B cell (primary cell): ENCODE results near the gene IGF2BP1. TPM values are rescaled to one million over a fixed set of nuclear protein-coding genes. Genes with fewer than 3 reads are reported as not detected.
"Not testable (repeated sequence)": the region's sequence is repeated elsewhere in the genome, so short reads cannot be mapped to it uniquely, and the experiment has no call there.

Experiments
- ATAC-seq: fragments of 200-7000 bp; cut with Tn5 transposase; one replicate; pipeline ENCODE4 v1.10.0; 2021; ENCODE audit warnings: low read depth, mild to moderate bottlenecking, moderate number of reproducible peaks, moderate library complexity
- CTCF ChIA-PET: fragments of 350-600 bp; sonication (Branson Sonifier 250); formaldehyde crosslinking; loops from one replicate; lab custom pipeline; 2021; ENCODE audit warnings: antibody characterized with exemption, inconsistent platforms; lab: Charles Lee
- POLR2A ChIA-PET: fragments of 350-600 bp; sonication (Branson Sonifier 250); formaldehyde crosslinking; loops from one replicate; lab custom pipeline; 2021; ENCODE audit warnings: antibody characterized with exemption; lab: Charles Lee
- DNase-seq: peaks from one replicate; pipeline ENCODE4 v3.0.0; 2013
- H2AFZ ChIP-seq: 2 replicates; pipeline ENCODE4 v1.6.1; 2012; ENCODE audit warnings: mild to moderate bottlenecking, low read depth, low read length; ENCODE audit not compliant: insufficient read depth, poor library complexity, severe bottlenecking
- H3K27ac ChIP-seq, 2 donors: 1 replicate in 1 of 2; 2 replicates in 1 of 2; pipeline ENCODE4 v1.5.1; 2012 to 2013; ENCODE audit warnings: low read length in 2 of 2, mild to moderate bottlenecking in 2 of 2, moderate library complexity in 1 of 2
- H3K27me3 ChIP-seq, 4 experiments: fragments of 200-600 bp in 1 of 4; sonication (generic) in 1 of 4; replicated peaks in 1 of 4; 1 replicate in 2 of 4; 2 replicates in 2 of 4; pipeline versions ENCODE4 v1.6.1 to v1.7.0; 2013 to 2016; ENCODE audit warnings: low read length in 3 of 4, mild to moderate bottlenecking in 2 of 4, mixed read lengths in 1 of 4, moderate library complexity in 1 of 4; ENCODE audit not compliant: insufficient read depth in 4 of 4, control insufficient read depth in 3 of 4; ENCODE audit errors: control extremely low read depth in 1 of 4
- H3K36me3 ChIP-seq, 2 experiments: replicated peaks in 1 of 2; 1 replicate in 1 of 2; 2 replicates in 1 of 2; pipeline versions ENCODE4 v1.6.1 to v1.7.1; 2013; ENCODE audit warnings: low read length in 1 of 2; ENCODE audit not compliant: insufficient read depth in 2 of 2, control insufficient read depth in 1 of 2; ENCODE audit errors: control extremely low read depth in 1 of 2, extremely low read depth in 1 of 2
- H3K4me1 ChIP-seq, 2 donors: fragments of 200-600 bp in 1 of 2; sonication (generic) in 1 of 2; 1 replicate in 1 of 2; 2 replicates in 1 of 2; pipeline versions ENCODE4 v1.5.1 to v1.6.1; 2013 to 2017; ENCODE audit warnings: low read length in 2 of 2; ENCODE audit not compliant: control insufficient read depth in 2 of 2, insufficient read depth in 2 of 2
- H3K4me2 ChIP-seq: replicated peaks from 2 replicates; pipeline ENCODE3; 2012; ENCODE audit warnings: mild to moderate bottlenecking, low read depth, low read length; ENCODE audit not compliant: poor library complexity, severe bottlenecking
- H3K4me3 ChIP-seq, 5 experiments: fragments of 200-600 bp in 1 of 5; sonication (generic) in 1 of 5; 1 replicate in 3 of 5; 2 replicates in 2 of 5; pipeline versions ENCODE4 v1.5.1 to v1.7.0; 2011 to 2016; ENCODE audit warnings: low read length in 4 of 5, mild to moderate bottlenecking in 4 of 5, low read depth in 2 of 5, control low read depth in 1 of 5, moderate library complexity in 1 of 5; ENCODE audit not compliant: insufficient read depth in 1 of 5; ENCODE audit errors: control extremely low read depth in 1 of 5, extremely low read depth in 1 of 5
- H3K79me2 ChIP-seq: fragments of 200-600 bp; sonication (generic); one replicate; pipeline ENCODE4 v1.6.0; 2016; ENCODE audit warnings: low read length; ENCODE audit not compliant: control insufficient read depth, insufficient read depth
- H3K9ac ChIP-seq: fragments of 200-600 bp; sonication (generic); 2 replicates; pipeline ENCODE4 v1.6.1; 2017; ENCODE audit warnings: mild to moderate bottlenecking, low read length, moderate library complexity
- H3K9me3 ChIP-seq, 3 donors: one replicate each; pipeline versions ENCODE4 v1.6.1 to v1.7.1; 2013; ENCODE audit warnings: low read length in 2 of 3; ENCODE audit not compliant: control insufficient read depth in 2 of 3, insufficient read depth in 1 of 3; ENCODE audit errors: control extremely low read depth in 1 of 3
- H4K20me1 ChIP-seq: 2 replicates; pipeline ENCODE4 v1.6.0; 2012; ENCODE audit warnings: mild to moderate bottlenecking, low read length; ENCODE audit not compliant: insufficient read depth, control insufficient read depth, poor library complexity, severe bottlenecking
- H3K27ac Mint-ChIP-seq: one replicate; pipeline ENCODE4 v1.8.0; 2021; ENCODE audit warnings: mixed read lengths
- H3K27me3 Mint-ChIP-seq: one replicate; pipeline ENCODE4 v1.8.0; 2021; ENCODE audit warnings: mixed read lengths
- H3K4me1 Mint-ChIP-seq: one replicate; pipeline ENCODE4 v1.8.0; 2021; ENCODE audit warnings: mixed read lengths
- H3K4me3 Mint-ChIP-seq: one replicate; pipeline ENCODE4 v1.8.0; 2021; ENCODE audit warnings: mixed read lengths
- H3K9me3 Mint-ChIP-seq: one replicate; pipeline ENCODE4 v1.8.0; 2022; ENCODE audit warnings: mixed read lengths; ENCODE audit not compliant: insufficient read depth
- CTCF ChIP-seq: fragments of 200-600 bp; IDR thresholded peaks from one replicate; pipeline ENCODE4 v1.8.0; 2022; ENCODE audit warnings: antibody characterized with exemption, mild to moderate bottlenecking
- EZH2 ChIP-seq: IDR thresholded peaks from 2 replicates; pipeline ENCODE4 v1.6.1; 2012; ENCODE audit warnings: borderline replicate concordance, low read depth, mild to moderate bottlenecking, moderate library complexity, low read length; ENCODE audit not compliant: insufficient read depth, poor library complexity, severe bottlenecking
- WGBS: methylation state at CpG from one replicate; pipeline ENCODE4 v1.1.5; 2013; ENCODE audit warnings: missing lambda C conversion rate; ENCODE audit not compliant: insufficient coverage; 5-methylcytosine and 5-hydroxymethylcytosine counted together
- intact Hi-C: fragments of 100-400 bp; cut with micrococcal nuclease; formaldehyde crosslinking; loops from one replicate; pipeline ENCODE4 v1.10.0; 2022
- polyA plus RNA-seq: library from polyadenylated mRNA; depleted of rRNA; stranded (reverse); fragments of >200 nt; gene quantifications from 2 replicates; pipeline ENCODE4 v1.2.3, GENCODE V29; 2012
- total RNA-seq, 2 donors: library from RNA; stranded (reverse); fragments of 120-200 nt in 1 of 2; gene quantifications; 1 replicate in 1 of 2; 2 replicates in 1 of 2; pipeline versions ENCODE4 v1.2.3 to v1.2.4, GENCODE V29; 2013 to 2022

IGF2BP1 gene
- total and polyA plus RNA-seq, 2 donors (not counting 1 experiment from before 2014, with no cell fraction given), result not detected

DNA sequence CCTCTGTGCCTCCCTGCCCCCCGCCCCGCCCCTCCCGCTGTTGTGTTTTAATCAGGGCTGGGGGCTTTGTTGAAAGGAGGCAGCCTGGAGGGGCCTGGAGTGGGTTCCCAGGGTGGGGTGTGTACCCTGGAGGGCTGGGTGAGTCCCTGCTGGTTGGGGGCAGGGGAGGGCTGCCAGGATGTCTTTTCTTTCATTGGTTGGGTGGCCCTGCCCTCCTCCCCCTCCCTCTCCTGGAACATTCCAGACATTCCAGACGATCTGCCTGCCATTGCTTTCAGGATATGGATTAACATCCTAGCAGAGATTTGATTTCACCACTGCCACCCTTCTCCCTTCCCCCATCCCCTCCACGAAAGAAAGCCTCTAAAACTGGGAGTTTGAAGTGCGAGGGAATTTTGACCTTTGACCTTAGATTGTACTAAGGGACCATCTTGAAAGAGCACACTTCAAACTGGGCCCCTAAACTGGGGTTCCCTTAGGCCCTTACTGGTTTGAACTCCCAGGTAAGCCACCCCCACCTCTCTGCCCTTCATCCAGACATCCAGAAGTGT lies 25.3 kb downstream of the IGF2BP1 start:
- Histone ChIP-seq H4K20me1 (no peaks in the 10 kb centered on the region), H3K4me2 (no peak overlapping the region), H3K4me1 (no peaks in the 10 kb centered on the region), H2AFZ (no peak overlapping the region), H3K4me3 (no peak overlapping the region), H3K27ac (no peak overlapping the region), H3K9me3 (no peaks in the 10 kb centered on the region), H3K36me3 (no peaks in the 10 kb centered on the region), H3K79me2 (no peaks in the 10 kb centered on the region), H3K27me3 (peaks cover 0 to 8% (median 2%) of the 10 kb centered on the region in 4 experiments), H3K9ac (no peak overlapping the region)
- Mint-ChIP-seq H3K4me3 (no peak overlapping the region), H3K27me3 (peaks cover 22% of the 10 kb centered on the region), H3K27ac (no peak overlapping the region), H3K9me3 (no peaks in the 10 kb centered on the region), H3K4me1 (no peaks in the 10 kb centered on the region)
- no peak for TF ChIP-seq EZH2
- no peak for TF ChIP-seq CTCF
- ChIA-PET POLR2A (no interaction called here), CTCF (no interaction called here)
- intact Hi-C loops, result no loop called here
- no peak for DNase-seq
- ATAC-seq, result no peak
- 88% methylated on average over 4 of the region's 6 CpGs for WGBS

GRCh38 chr17:49024523-49024922 lies 27.3 kb downstream of the IGF2BP1 start:
- H3K36me3 ChIP-seq, result no peaks in the 10 kb centered on the region
- H2AFZ ChIP-seq, result no peak overlapping the region
- WGBS, result 100% methylated on average over 1 of the region's 3 CpGs
- H3K4me3 ChIP-seq, result no peak overlapping the region
- Mint-ChIP-seq H3K27me3 (peaks cover 19% of the 10 kb centered on the region), H3K9me3 (no peaks in the 10 kb centered on the region), H3K4me1 (no peaks in the 10 kb centered on the region), H3K27ac (no peak overlapping the region), H3K4me3 (no peak overlapping the region)
- no peaks in the 10 kb centered on the region for H4K20me1 ChIP-seq
- no peaks in the 10 kb centered on the region for H3K79me2 ChIP-seq
- TF ChIP-seq CTCF (no peak), EZH2 (no peak)
- H3K4me2 ChIP-seq, result no peak overlapping the region
- peaks cover 0 to 2% (median 0%) of the 10 kb centered on the region in 4 experiments for H3K27me3 ChIP-seq
- H3K4me1 ChIP-seq, result no peaks in the 10 kb centered on the region
- ChIA-PET POLR2A (no interaction called here), CTCF (interaction anchor here (0.7 kb wide), 1 partner anchor 260 kb away, joined by 3 read pairs; no protein-coding TSS in a partner anchor)
- DNase-seq (no peak), ATAC-seq (no peak)
- no peak overlapping the region for H3K9ac ChIP-seq
- intact Hi-C loops, result no loop called here
- H3K27ac ChIP-seq, result no peak overlapping the region
- no peaks in the 10 kb centered on the region for H3K9me3 ChIP-seq

GRCh38 chr17:49026447-49026846 lies 29.3 kb downstream of the IGF2BP1 start:
- H3K9me3 Mint-ChIP-seq, POLR2A ChIA-PET, intact Hi-C loops, H3K36me3 ChIP-seq, H3K4me2 ChIP-seq, H3K27ac Mint-ChIP-seq, ATAC-seq, H4K20me1 ChIP-seq, H3K9me3 ChIP-seq, H3K4me1 Mint-ChIP-seq, H3K27me3 ChIP-seq, H3K79me2 ChIP-seq, H3K4me1 ChIP-seq, DNase-seq, H2AFZ ChIP-seq, H3K9ac ChIP-seq, H3K4me3 Mint-ChIP-seq, H3K27ac ChIP-seq, H3K4me3 ChIP-seq: not testable (repeated sequence)
- 100% methylated on average over 2 of the region's 4 CpGs for WGBS
- H3K27me3 Mint-ChIP-seq, result peaks cover 16% of the 10 kb centered on the region
- CTCF ChIA-PET, result interaction anchor here (0.7 kb wide), 1 partner anchor 14 kb away, joined by 3 read pairs; no protein-coding TSS in a partner anchor
